ENCODE measurements around the gene ARHGAP12.

- no peak for TF ChIP-seq EZH2 (IDR thresholded peaks at IDR 0.05; ENCODE audit: borderline replicate concordance, low read depth, low read length, severe bottlenecking)
- TF ChIP-seq POLR2A (IDR thresholded peaks at IDR 0.05; ENCODE audit: low read depth, low read length) = no peak
These were observed 26.0 kb upstream of the ARHGAP12 start for GRCh38 chr10:31954410-31955191.

Measured in endothelial cell of umbilical vein (primary cell).